Lower lobe of right lung (tissue), 2 donors: ENCODE results near the gene PAQR5. TPM values are rescaled to one million over a fixed set of nuclear protein-coding genes. Genes with fewer than 3 reads are reported as not detected.
"Not testable (repeated sequence)": the region's sequence is repeated elsewhere in the genome, so short reads cannot be mapped to it uniquely, and the experiment has no call there.

Source experiments
- ATAC-seq, 2 donors: fragments of 200-7000 bp; cut with Tn5 transposase; one replicate each; pipeline ENCODE4 v1.9.1; 2020 to 2022; ENCODE audit warnings: mild to moderate bottlenecking in 2 of 2, moderate library complexity in 2 of 2
- DNase-seq: peaks from one replicate; pipeline ENCODE4 v3.0.0-alpha.2; 2020
- H3K27ac ChIP-seq: fragments of 200-600 bp; one replicate; pipeline ENCODE4 v1.8.0; 2022
- H3K27me3 ChIP-seq: fragments of 200-600 bp; one replicate; pipeline ENCODE4 v1.8.0; 2022; ENCODE audit warnings: low read depth
- H3K36me3 ChIP-seq: fragments of 200-600 bp; one replicate; pipeline ENCODE4 v1.8.0; 2022; ENCODE audit warnings: mild to moderate bottlenecking
- H3K4me1 ChIP-seq: fragments of 200-600 bp; one replicate; pipeline ENCODE4 v1.8.0; 2022
- H3K4me3 ChIP-seq: fragments of 200-600 bp; one replicate; pipeline ENCODE4 v1.8.0; 2022; ENCODE audit warnings: mild to moderate bottlenecking
- H3K9me3 ChIP-seq: fragments of 200-600 bp; one replicate; pipeline ENCODE4 v1.8.0; 2022
- intact Hi-C: fragments of 100-400 bp; cut with DNase I; formaldehyde crosslinking; loops from one replicate; pipeline ENCODE4 v1.11.0; 2022
- total RNA-seq: library from RNA; stranded (reverse); fragmentation: NEBNext Ultra II Directional; extraction: Animal tissue kit (Norgen Biotek cat#: 25700); gene quantifications from one replicate; pipeline ENCODE4 v1.2.1, GENCODE V29; 2021
- TF ChIP-seq, protein P1 (sequence below): fragments of 200-600 bp; IDR thresholded peaks from one replicate; pipeline ENCODE4 v1.8.0; 2022; ENCODE audit warnings: antibody characterized with exemption, mild to moderate bottlenecking
- donor health status: DM: no; HTN: yes; CAD: no; lungs with severe emphysema.

Gene PAQR5
- total RNA-seq, 1 donor from 2014 or later, result 30.6 TPM

DNA sequence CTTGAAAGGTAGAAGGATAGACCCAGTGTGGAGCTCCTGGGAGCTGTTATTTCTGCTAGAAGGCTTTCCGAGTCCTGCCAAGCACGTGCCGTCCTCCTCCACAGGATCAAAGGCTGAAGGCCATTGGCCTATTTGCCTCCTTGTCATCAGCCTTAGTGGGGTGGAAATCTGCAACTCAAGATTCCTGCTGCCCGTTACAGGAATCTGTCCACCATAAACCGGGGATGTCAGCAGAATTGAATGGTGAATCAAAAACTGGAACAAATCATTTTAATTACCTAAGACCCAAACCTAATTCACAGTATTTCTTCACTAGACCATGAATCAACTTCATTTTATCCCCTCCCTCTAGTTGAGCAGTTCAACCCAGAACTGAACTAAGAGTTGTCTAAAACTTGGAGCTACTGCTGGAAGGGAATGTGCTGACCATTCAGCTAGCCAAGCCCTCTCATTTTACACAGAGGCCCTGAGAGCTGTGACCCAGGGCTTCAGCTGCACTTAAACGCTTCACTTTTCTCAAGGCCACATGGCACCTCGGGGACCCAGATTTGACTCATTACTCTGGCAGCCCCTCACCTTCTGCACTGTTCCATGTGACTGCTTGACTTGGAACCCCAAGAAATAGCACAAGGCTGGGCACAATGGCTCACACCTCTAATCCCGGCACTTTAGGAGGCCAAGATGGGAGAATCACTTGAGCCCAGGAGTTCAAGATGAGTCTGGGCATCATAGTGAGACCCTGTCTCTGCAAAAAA, 78.7 kb downstream of the PAQR5 start:
- Histone ChIP-seq H3K27me3 (no peaks in the 10 kb centered on the region), H3K4me1 (no peaks in the 10 kb centered on the region), H3K9me3 (no peaks in the 10 kb centered on the region), H3K36me3 (no peaks in the 10 kb centered on the region), H3K27ac (no peak overlapping the region), H3K4me3 (no peak overlapping the region)
- TF ChIP-seq, protein P1, sequence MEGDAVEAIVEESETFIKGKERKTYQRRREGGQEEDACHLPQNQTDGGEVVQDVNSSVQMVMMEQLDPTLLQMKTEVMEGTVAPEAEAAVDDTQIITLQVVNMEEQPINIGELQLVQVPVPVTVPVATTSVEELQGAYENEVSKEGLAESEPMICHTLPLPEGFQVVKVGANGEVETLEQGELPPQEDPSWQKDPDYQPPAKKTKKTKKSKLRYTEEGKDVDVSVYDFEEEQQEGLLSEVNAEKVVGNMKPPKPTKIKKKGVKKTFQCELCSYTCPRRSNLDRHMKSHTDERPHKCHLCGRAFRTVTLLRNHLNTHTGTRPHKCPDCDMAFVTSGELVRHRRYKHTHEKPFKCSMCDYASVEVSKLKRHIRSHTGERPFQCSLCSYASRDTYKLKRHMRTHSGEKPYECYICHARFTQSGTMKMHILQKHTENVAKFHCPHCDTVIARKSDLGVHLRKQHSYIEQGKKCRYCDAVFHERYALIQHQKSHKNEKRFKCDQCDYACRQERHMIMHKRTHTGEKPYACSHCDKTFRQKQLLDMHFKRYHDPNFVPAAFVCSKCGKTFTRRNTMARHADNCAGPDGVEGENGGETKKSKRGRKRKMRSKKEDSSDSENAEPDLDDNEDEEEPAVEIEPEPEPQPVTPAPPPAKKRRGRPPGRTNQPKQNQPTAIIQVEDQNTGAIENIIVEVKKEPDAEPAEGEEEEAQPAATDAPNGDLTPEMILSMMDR, result no peak
- intact Hi-C loops, result no loop called here
- ATAC-seq, result no peak
- no peak for DNase-seq

DNA sequence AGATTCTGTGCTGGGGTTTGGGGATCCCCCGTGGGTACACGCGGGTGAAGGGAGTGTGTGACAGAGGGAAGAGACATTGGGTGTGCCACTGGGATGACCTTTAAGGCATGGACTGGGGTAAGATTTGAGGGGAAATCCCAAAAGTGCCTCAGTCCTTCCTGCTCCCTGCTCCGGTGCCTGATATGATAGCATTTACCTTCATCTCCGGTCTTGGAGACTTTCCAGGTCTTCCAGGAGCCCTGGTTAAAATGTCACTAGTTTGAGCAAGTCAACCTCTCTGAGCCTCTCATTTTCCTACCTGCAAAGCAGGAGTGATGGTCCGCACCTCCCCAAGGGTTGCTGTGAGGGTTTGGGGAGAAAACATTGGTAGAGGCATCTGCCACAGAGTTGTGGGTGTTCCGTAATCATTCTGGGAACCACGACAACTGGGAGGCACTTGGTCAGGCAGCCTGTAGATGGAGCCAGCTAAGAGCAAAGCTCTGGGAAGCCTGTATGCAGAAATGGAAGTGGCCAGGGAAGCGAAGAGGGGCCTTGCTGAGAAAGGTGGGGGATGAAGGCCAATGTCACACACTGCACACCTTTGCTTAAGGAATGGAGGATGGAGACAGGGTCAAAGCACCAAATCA, 81.5 kb downstream of the PAQR5 start:
- Histone ChIP-seq H3K9me3 (no peaks in the 10 kb centered on the region), H3K36me3 (no peaks in the 10 kb centered on the region), H3K4me1 (no peaks in the 10 kb centered on the region), H3K4me3 (no peak overlapping the region), H3K27me3 (no peaks in the 10 kb centered on the region), H3K27ac (no peak overlapping the region)
- TF ChIP-seq, protein P1, result no peak
- ATAC-seq (peak in 1 of 2 donors; percentile 19), DNase-seq (no peak)
- intact Hi-C loops, result no loop called here

DNA sequence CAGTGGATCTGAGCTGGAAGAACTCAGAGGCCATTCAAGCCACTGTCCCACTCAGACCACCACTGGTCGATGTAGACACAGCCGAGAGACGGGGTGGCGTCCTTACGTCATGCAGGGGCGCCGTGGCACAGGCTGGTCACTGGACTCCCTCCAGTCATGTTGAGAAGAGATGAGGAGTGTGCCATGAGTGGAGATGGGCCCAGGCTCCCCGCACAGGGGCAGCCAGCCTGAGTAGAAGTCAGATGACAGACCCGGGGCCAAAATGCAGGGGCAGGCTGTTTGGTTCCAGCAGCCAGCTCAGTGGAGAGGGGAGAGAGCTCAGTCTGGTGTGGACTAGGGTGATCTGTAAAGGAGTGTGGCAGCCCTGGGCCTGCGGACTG, 82.0 kb downstream of the PAQR5 start:
- intact Hi-C loops, result no loop called here
- no peak overlapping the region for H3K27ac ChIP-seq
- peak in 1 of 2 donors; percentile 19 for ATAC-seq

DNA sequence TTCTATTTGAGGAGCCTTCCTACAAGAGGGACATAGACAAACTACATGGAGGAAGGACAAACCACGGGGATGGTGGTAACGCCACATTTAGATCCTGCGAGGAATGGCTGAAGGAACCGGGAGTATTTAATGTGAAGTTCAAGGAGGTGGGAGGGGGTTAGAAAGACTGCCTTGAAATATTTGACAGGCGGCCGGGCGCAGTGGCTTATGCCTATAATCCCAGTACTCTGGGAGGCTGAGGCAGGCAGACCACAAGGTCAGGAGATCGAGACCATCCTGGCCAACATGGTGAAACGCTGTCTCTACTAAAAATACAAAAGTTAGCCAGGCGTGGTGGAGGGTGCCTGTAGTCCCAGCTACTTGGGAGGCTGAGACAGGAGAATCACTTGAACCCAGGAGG, 83.5 kb downstream of the PAQR5 start:
- H3K4me1 ChIP-seq, H3K9me3 ChIP-seq, H3K27ac ChIP-seq, H3K4me3 ChIP-seq, DNase-seq, ATAC-seq, H3K27me3 ChIP-seq, intact Hi-C loops, H3K36me3 ChIP-seq: not testable (repeated sequence)

More for the DNA sequence above, 82.0 kb downstream of the PAQR5 start:
- no peaks in the 10 kb centered on the region for H3K27me3 ChIP-seq
- H3K4me1 ChIP-seq, result no peaks in the 10 kb centered on the region
- no peak overlapping the region for H3K4me3 ChIP-seq
- no peak for DNase-seq
- TF ChIP-seq, protein P1, result no peak
- no peaks in the 10 kb centered on the region for H3K36me3 ChIP-seq
- H3K9me3 ChIP-seq, result no peaks in the 10 kb centered on the region

DNA sequence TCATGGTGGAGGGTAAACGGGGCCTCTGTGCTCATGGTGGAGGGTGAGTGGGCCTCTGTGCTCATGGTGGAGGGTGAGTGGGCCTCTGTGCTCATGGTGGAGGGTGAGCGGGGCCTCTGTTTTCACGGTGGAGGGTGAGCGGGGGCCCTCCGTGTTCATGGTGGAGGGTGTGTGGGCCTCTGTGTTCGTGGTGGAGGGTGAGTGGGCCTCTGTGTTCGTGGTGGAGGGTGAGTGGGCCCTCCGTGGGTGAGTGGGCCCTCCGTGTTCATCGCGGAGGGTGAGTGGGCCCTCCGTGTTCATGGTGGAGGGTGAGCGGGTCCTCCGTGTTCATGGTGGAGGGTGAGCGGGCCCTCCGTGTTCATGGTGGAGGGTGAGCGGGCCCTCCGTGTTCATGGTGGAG, 85.4 kb downstream of the PAQR5 start:
- ATAC-seq, DNase-seq, H3K4me3 ChIP-seq, H3K36me3 ChIP-seq, H3K9me3 ChIP-seq, H3K4me1 ChIP-seq, H3K27me3 ChIP-seq, H3K27ac ChIP-seq, intact Hi-C loops: not testable (repeated sequence)

DNA sequence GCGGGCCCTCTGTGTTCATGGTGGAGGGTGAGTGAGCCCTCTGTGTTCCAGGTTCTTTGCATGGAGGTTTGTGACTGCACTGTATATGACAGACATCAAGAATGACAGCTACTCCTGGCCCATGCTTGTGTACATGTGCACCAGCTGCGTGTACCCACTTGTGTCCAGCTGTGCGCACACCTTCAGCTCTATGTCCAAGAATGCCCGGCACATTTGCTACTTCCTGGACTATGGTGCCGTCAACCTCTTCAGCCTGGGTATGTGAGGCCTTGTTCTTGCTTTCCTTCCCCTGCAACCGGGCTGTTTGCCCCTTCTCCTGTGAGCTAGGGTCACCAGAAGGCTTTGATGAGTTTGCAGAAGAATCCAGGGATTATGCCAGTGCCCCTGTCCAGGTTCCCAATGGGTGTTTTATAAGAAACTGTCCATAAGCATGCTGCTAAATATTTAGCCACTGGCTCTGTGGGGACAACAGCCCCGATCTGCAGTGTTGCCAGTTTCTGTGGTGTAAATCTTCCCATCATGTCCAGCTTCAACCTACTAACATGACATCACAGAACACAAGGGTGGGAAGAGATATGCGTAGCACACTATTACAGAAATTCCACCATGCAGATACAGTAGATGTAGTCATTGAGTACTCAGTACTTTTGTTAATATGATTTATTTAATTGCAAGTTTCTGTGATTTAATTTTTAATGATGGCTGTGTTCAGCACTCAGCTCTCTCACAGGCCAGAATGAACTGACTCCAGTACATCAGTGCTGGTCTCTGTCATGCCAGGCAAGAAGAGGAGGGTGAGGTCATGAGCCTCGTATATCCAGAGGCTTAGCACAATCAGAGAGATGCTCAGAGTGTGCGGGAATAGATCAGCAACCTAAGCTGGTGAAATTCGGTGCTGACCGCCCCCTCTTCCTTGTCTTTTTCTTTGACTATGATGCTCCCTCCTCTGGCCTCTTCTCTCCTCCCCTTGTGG, 86.2 kb downstream of the PAQR5 start:
- no peak overlapping the region for H3K4me3 ChIP-seq
- no peak for ATAC-seq
- TF ChIP-seq, protein P1, result no peak
- no peaks in the 10 kb centered on the region for H3K36me3 ChIP-seq
- intact Hi-C loops, result no loop called here
- no peak for DNase-seq
- no peaks in the 10 kb centered on the region for H3K9me3 ChIP-seq
- no peak overlapping the region for H3K27ac ChIP-seq
- H3K4me1 ChIP-seq, result no peaks in the 10 kb centered on the region
- no peaks in the 10 kb centered on the region for H3K27me3 ChIP-seq
